Endothelial cell of umbilical vein (primary cell): Measurements from ENCODE around the gene ENKD1. TPM values are rescaled to one million over a fixed set of nuclear protein-coding genes. Genes with fewer than 3 reads are reported as not detected.

Source experiments
- BruUV-seq: library from RNA; stranded (reverse); fragments of 400-500 nt; replicated peaks from 2 replicates; lab custom pipeline; 2021; lab: Mats Ljungman, UMichigan
- CTCF ChIA-PET: fragments of 300-600, 350-600 bp; sonication (Branson Sonifier 250); formaldehyde crosslinking; loops from one replicate; lab custom pipeline; 2021; ENCODE audit warnings: antibody characterized with exemption, inconsistent platforms; lab: Charles Lee
- POLR2A ChIA-PET: fragments of 300-600, 350-600 bp; sonication (Branson Sonifier 250); formaldehyde crosslinking; loops from one replicate; lab custom pipeline; 2021; ENCODE audit warnings: antibody characterized with exemption, inconsistent platforms; lab: Charles Lee
- DNase-seq: peaks from one replicate; pipeline ENCODE4 v3.0.0-alpha.2; 2011; ENCODE audit warnings: low read depth, low spot score
- FAIRE-seq: peaks from 2 replicates; lab custom pipeline; 2011; peaks lifted over from hg19 to GRCh38; lab: Jason Lieb, UNC
- H2AFZ ChIP-seq: 2 replicates; pipeline ENCODE4 v1.6.0; 2012; ENCODE audit warnings: low read depth, low read length, control low read depth, inconsistent platforms
- H3K27ac ChIP-seq: 2 replicates; pipeline ENCODE4 v1.5.1; 2011; ENCODE audit warnings: low read depth, mild to moderate bottlenecking, control low read depth, low read length, moderate library complexity; ENCODE audit not compliant: insufficient read depth
- H3K27me3 ChIP-seq, 2 experiments: 2 replicates each; pipeline versions ENCODE4 v1.6.0 to v1.6.1; 2011; ENCODE audit warnings: low read length in 2 of 2, mixed read lengths in 1 of 2; ENCODE audit not compliant: control insufficient read depth in 2 of 2, insufficient read depth in 2 of 2
- H3K36me3 ChIP-seq, 2 experiments: 2 replicates in 1 of 2; 3 replicates in 1 of 2; pipeline ENCODE4 v1.5.1; 2011; ENCODE audit warnings: low read length in 2 of 2, mild to moderate bottlenecking in 1 of 2, moderate library complexity in 1 of 2; ENCODE audit not compliant: control insufficient read depth in 2 of 2, insufficient read depth in 2 of 2; ENCODE audit errors: extremely low read depth in 1 of 2
- H3K4me1 ChIP-seq: 3 replicates; pipeline ENCODE4 v1.5.1; 2011; ENCODE audit warnings: mild to moderate bottlenecking, low read length; ENCODE audit not compliant: control insufficient read depth, insufficient read depth; ENCODE audit errors: extremely low read depth
- H3K4me2 ChIP-seq: 2 replicates; pipeline ENCODE4 v1.6.1; 2011; ENCODE audit warnings: low read length, control low read depth, mixed read lengths; ENCODE audit not compliant: insufficient read depth
- H3K4me3 ChIP-seq, 3 experiments: fragments of 200-600 bp in 1 of 3; sonication (generic), shearing (Covaris generic) in 1 of 3; replicated peaks in 1 of 3; 2 replicates each; pipeline ENCODE4 v1.5.1; 2011 to 2016; ENCODE audit warnings: control low read depth in 3 of 3, low read length in 3 of 3, mild to moderate bottlenecking in 2 of 3, inconsistent platforms in 1 of 3, low read depth in 1 of 3, moderate library complexity in 1 of 3; ENCODE audit not compliant: insufficient read depth in 1 of 3
- H3K79me2 ChIP-seq: 2 replicates; pipeline ENCODE4 v1.6.0; 2012; ENCODE audit warnings: low read length, inconsistent platforms; ENCODE audit not compliant: control insufficient read depth, insufficient read depth
- H3K9ac ChIP-seq: replicated peaks from 2 replicates; pipeline ENCODE3; 2011; ENCODE audit warnings: low read length, control low read depth; ENCODE audit not compliant: insufficient read depth; ENCODE audit errors: extremely low read depth
- H3K9me1 ChIP-seq: replicated peaks from 3 replicates; pipeline ENCODE4 v1.6.0; 2011; ENCODE audit warnings: mild to moderate bottlenecking, low read length; ENCODE audit not compliant: control insufficient read depth, insufficient read depth; ENCODE audit errors: extremely low read depth
- H3K9me3 ChIP-seq: replicated peaks from 2 replicates; pipeline ENCODE4 v1.5.1; 2012; ENCODE audit warnings: low read length, inconsistent platforms; ENCODE audit not compliant: control insufficient read depth, insufficient read depth
- H4K20me1 ChIP-seq: replicated peaks from 2 replicates; pipeline ENCODE3; 2011; ENCODE audit warnings: mild to moderate bottlenecking, low read length; ENCODE audit not compliant: control insufficient read depth, insufficient read depth; ENCODE audit errors: extremely low read depth
- EZH2 ChIP-seq: IDR thresholded peaks from 2 replicates; pipeline ENCODE4 v1.6.1; 2012; ENCODE audit warnings: borderline replicate concordance, low read depth, mild to moderate bottlenecking, moderate library complexity, low read length, inconsistent platforms; ENCODE audit not compliant: severe bottlenecking
- FOS ChIP-seq: IDR thresholded peaks from 2 replicates; pipeline ENCODE4 v1.6.1; 2011; ENCODE audit warnings: mild to moderate bottlenecking, low read length, moderate library complexity, borderline replicate concordance; ENCODE audit not compliant: insufficient read depth
- GATA2 ChIP-seq: IDR thresholded peaks from 2 replicates; pipeline ENCODE4 v1.7.0; 2011; ENCODE audit warnings: low read depth, mild to moderate bottlenecking, moderate library complexity, mixed read lengths, low read length; ENCODE audit not compliant: insufficient read length, insufficient read depth
- JUN ChIP-seq: IDR thresholded peaks from 2 replicates; pipeline ENCODE4 v1.6.1; 2011; ENCODE audit warnings: borderline replicate concordance, low read depth; ENCODE audit not compliant: insufficient read length, insufficient read depth
- MYC ChIP-seq: IDR thresholded peaks from one replicate; pipeline ENCODE4 v1.6.1; 2011; ENCODE audit warnings: mild to moderate bottlenecking, low read depth, low read length
- POLR2A ChIP-seq: IDR thresholded peaks from 2 replicates; pipeline ENCODE4 v1.6.1; 2012; ENCODE audit warnings: low read depth, mild to moderate bottlenecking, control low read depth, low read length
- POLR2AphosphoS5 ChIP-seq: IDR thresholded peaks from 2 replicates; pipeline ENCODE4 v1.6.1; 2012; ENCODE audit warnings: low read depth, mild to moderate bottlenecking, control low read depth, low read length, moderate library complexity; ENCODE audit not compliant: insufficient read depth
- dilution Hi-C: fragments of 300-500 bp; cut with MboI; formaldehyde crosslinking; loops from one replicate; pipeline ENCODE4 v1.15.0; 2019; ENCODE audit warnings: low sequenced_read_pairs; ENCODE audit not compliant: extremely low pct_ligation_motif_present
- intact Hi-C: fragments of 100-400 bp; cut with micrococcal nuclease; formaldehyde crosslinking; loops from one replicate; pipeline ENCODE4 v1.10.0; 2022
- polyA plus RNA-seq, 4 experiments: library from polyadenylated mRNA; depleted of rRNA in 3 of 4; stranded (reverse) in 3 of 4; unstranded in 1 of 4; fragments of >200 nt; gene quantifications; 2 replicates each; pipeline versions ENCODE4 v1.2.1 to v1.2.3, GENCODE V29; 2011 to 2012; ENCODE audit warnings: missing spikeins in 1 of 4
- total RNA-seq: library from RNA; stranded (reverse); gene quantifications from 2 replicates; pipeline ENCODE4 v1.2.3, GENCODE V29; 2021
- TF ChIP-seq, protein P1 (sequence below), 2 donors: IDR thresholded peaks; 1 replicate in 1 of 2; 2 replicates in 1 of 2; pipeline ENCODE4 v1.5.1; 2011; ENCODE audit warnings: low read length in 2 of 2, mild to moderate bottlenecking in 2 of 2, moderate library complexity in 2 of 2, control low read depth in 1 of 2, inconsistent platforms in 1 of 2, low read depth in 1 of 2; ENCODE audit not compliant: insufficient read depth in 1 of 2; ENCODE audit errors: extremely low read depth in 1 of 2
- TF ChIP-seq, protein P2 (sequence below): IDR thresholded peaks from 2 replicates; pipeline ENCODE4 v1.6.1; 2011; ENCODE audit not compliant: insufficient read depth, insufficient read length

Gene ENKD1
- total and polyA plus RNA-seq, 2 donors (not counting 3 experiments of a cell fraction or from before 2014, with no cell fraction given), result 16.7 to 17.3 TPM

DNA sequence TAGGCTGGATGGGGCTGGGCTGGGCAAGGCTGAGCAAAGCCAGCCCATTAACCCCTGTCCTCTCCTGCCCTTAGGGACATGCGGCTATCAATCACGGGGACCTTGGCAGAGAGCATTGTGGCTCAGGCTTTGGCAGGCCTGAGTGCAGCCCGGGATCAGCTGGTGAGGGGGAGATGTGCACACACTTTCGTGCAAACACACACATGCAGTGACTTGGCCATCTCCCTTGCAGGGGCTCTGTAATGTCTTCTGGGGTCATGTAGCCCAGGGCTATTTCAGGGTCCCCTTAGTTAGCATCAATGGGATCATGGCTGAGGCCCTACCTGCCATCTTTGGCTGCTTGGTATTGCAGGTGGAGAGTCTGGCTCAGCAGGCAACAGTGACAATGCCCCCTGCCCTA is 14.7 kb downstream of the ENKD1 start:
- no peaks in the 10 kb centered on the region for H3K9me3 ChIP-seq
- no peak overlapping the region for H3K4me2 ChIP-seq
- no peak overlapping the region for H3K4me3 ChIP-seq
- H3K79me2 ChIP-seq, result no peaks in the 10 kb centered on the region
- no TSS peak for BruUV-seq
- POLR2A ChIA-PET, result no interaction called here
- H3K4me1 ChIP-seq, result peaks cover 5% of the 10 kb centered on the region
- no peak overlapping the region for H3K27ac ChIP-seq
- H4K20me1 ChIP-seq, result no peaks in the 10 kb centered on the region
- no peak overlapping the region for H2AFZ ChIP-seq
- H3K36me3 ChIP-seq, result no peaks in the 10 kb centered on the region
- TF ChIP-seq GATA2 (no peak), MYC (no peak), FOS (no peak), POLR2AphosphoS5 (no peak), JUN (no peak), EZH2 (no peak), POLR2A (no peak)
- TF ChIP-seq, protein P1, sequence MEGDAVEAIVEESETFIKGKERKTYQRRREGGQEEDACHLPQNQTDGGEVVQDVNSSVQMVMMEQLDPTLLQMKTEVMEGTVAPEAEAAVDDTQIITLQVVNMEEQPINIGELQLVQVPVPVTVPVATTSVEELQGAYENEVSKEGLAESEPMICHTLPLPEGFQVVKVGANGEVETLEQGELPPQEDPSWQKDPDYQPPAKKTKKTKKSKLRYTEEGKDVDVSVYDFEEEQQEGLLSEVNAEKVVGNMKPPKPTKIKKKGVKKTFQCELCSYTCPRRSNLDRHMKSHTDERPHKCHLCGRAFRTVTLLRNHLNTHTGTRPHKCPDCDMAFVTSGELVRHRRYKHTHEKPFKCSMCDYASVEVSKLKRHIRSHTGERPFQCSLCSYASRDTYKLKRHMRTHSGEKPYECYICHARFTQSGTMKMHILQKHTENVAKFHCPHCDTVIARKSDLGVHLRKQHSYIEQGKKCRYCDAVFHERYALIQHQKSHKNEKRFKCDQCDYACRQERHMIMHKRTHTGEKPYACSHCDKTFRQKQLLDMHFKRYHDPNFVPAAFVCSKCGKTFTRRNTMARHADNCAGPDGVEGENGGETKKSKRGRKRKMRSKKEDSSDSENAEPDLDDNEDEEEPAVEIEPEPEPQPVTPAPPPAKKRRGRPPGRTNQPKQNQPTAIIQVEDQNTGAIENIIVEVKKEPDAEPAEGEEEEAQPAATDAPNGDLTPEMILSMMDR (IDR thresholded peaks at IDR 0.05; ENCODE audit: extremely low read depth in 1 of 2, insufficient read depth in 1 of 2, low read depth in 1 of 2, low read length in 2 of 2), result no peak
- TF ChIP-seq, protein P2, sequence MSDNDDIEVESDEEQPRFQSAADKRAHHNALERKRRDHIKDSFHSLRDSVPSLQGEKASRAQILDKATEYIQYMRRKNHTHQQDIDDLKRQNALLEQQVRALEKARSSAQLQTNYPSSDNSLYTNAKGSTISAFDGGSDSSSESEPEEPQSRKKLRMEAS, result no peak
- intact Hi-C loops (no loop called here), dilution Hi-C loops (no loop called here)
- FAIRE-seq, result no peak
- CTCF ChIA-PET, result interaction anchor here (1.8 to 2.3 kb wide), 3 partner anchors 8 to 131 kb away, joined by 5 to 11 read pairs (median 8); partner anchors contain the start of gene ACD
- no peaks in the 10 kb centered on the region for H3K9me1 ChIP-seq
- H3K27me3 ChIP-seq, result peaks cover 42 to 47% of the 10 kb centered on the region in 2 experiments
- no peak for DNase-seq
- H3K9ac ChIP-seq, result no peak overlapping the region
